IMR-90 (cell line): ENCODE data around the gene EPB41L1.

Experiments
- CEBPB ChIP-seq: IDR thresholded peaks from 2 replicates; pipeline ENCODE4 v1.6.1; 2012; ENCODE audit warnings: low read depth, low read length, improper control_type of control experiment
- CHD1 ChIP-seq: IDR thresholded peaks from 2 replicates; pipeline ENCODE4 v1.6.1; 2012; ENCODE audit warnings: low read depth, low read length, improper control_type of control experiment
- CTCF ChIP-seq: conservative IDR thresholded peaks from 2 replicates; pipeline ENCODE4 v1.5.1; 2012; ENCODE audit warnings: mild to moderate bottlenecking, low read depth, low read length, improper control_type of control experiment
- FOS ChIP-seq: fragments of 150-350 bp; IDR thresholded peaks from 2 replicates; pipeline ENCODE4 v1.6.1; 2016; ENCODE audit warnings: low read depth, low read length
- MAFK ChIP-seq: IDR thresholded peaks from 2 replicates; pipeline ENCODE4 v1.6.1; 2012; ENCODE audit warnings: low read depth, low read length, improper control_type of control experiment
- NFE2L2 ChIP-seq: fragments of 150-350 bp; IDR thresholded peaks from 2 replicates; pipeline ENCODE4 v1.6.1; 2016; ENCODE audit warnings: low read depth, mild to moderate bottlenecking, low read length
- POLR2A ChIP-seq: IDR thresholded peaks from 2 replicates; pipeline ENCODE4 v1.6.1; 2012; ENCODE audit warnings: mild to moderate bottlenecking, low read depth, low read length
- RAD21 ChIP-seq: IDR thresholded peaks from 2 replicates; pipeline ENCODE4 v1.6.1; 2012; ENCODE audit warnings: low read length, improper control_type of control experiment
- RCOR1 ChIP-seq: IDR thresholded peaks from 2 replicates; pipeline ENCODE4 v1.6.1; 2012; ENCODE audit warnings: mild to moderate bottlenecking, low read length, improper control_type of control experiment; ENCODE audit not compliant: insufficient replicate concordance
- RFX5 ChIP-seq: IDR thresholded peaks from 2 replicates; pipeline ENCODE4 v1.8.0; 2012; ENCODE audit warnings: low read depth, mild to moderate bottlenecking, low read length, moderate library complexity
- SMC3 ChIP-seq: fragments of 150-350 bp; IDR thresholded peaks from 2 replicates; pipeline ENCODE4 v1.6.1; 2016; ENCODE audit warnings: low read depth, mild to moderate bottlenecking, antibody characterized with exemption, low read length, moderate library complexity
- USF2 ChIP-seq: fragments of 150-350 bp; IDR thresholded peaks from 2 replicates; pipeline ENCODE4 v1.6.1; 2017; ENCODE audit warnings: mild to moderate bottlenecking, antibody characterized with exemption, low read length, low read depth

- no peak for TF ChIP-seq POLR2A
- TF ChIP-seq USF2 = no peak
- no peak for TF ChIP-seq CTCF
- TF ChIP-seq RAD21 = no peak
- TF ChIP-seq CEBPB = no peak
- no peak for TF ChIP-seq SMC3
- no peak for TF ChIP-seq RFX5
- no peak for TF ChIP-seq MAFK
- no peak for TF ChIP-seq NFE2L2
- TF ChIP-seq FOS = no peak
- TF ChIP-seq CHD1 = no peak
- no peak for TF ChIP-seq RCOR1
These were observed 117.4 kb downstream of the EPB41L1 start for GRCh38 chr20:36271639-36272546.
